Neutrophil (primary cell): ENCODE data around the gene ATP6V1G1.

ENCODE experiments used
- H3K27ac ChIP-seq: fragments of 200-600 bp; sonication (generic); 2 replicates; pipeline ENCODE4 v1.5.1; 2016; ENCODE audit warnings: mild to moderate bottlenecking, moderate library complexity
- H3K27me3 ChIP-seq: fragments of 200-600 bp; sonication (generic); 2 replicates; pipeline ENCODE4 v1.6.0; 2016; ENCODE audit warnings: mild to moderate bottlenecking
- H3K36me3 ChIP-seq: fragments of 200-600 bp; sonication (generic); 2 replicates; pipeline ENCODE4 v1.5.1; 2017
- H3K4me1 ChIP-seq, 2 experiments: fragments of 200-600 bp in 1 of 2; sonication (generic) in 1 of 2; 1 replicate in 1 of 2; 2 replicates in 1 of 2; pipeline versions ENCODE4 v1.5.1 to v1.6.1; 2013 to 2016; ENCODE audit warnings: low read depth in 1 of 2, low read length in 1 of 2, mild to moderate bottlenecking in 1 of 2, moderate library complexity in 1 of 2; ENCODE audit not compliant: control insufficient read depth in 1 of 2, insufficient read depth in 1 of 2
- H3K4me3 ChIP-seq, 2 experiments: fragments of 200-600 bp in 1 of 2; sonication (generic) in 1 of 2; 1 replicate in 1 of 2; 2 replicates in 1 of 2; pipeline ENCODE4 v1.5.1; 2013 to 2016; ENCODE audit warnings: low read depth in 1 of 2, low read length in 1 of 2, mild to moderate bottlenecking in 1 of 2, moderate library complexity in 1 of 2
- H3K9me3 ChIP-seq: fragments of 200-600 bp; sonication (generic); 2 replicates; pipeline ENCODE4 v1.5.1; 2016
- TF ChIP-seq, protein P1 (sequence below): fragments of 200-600 bp; sonication (generic); IDR thresholded peaks from 2 replicates; pipeline ENCODE4 v1.5.1; 2016; ENCODE audit warnings: antibody characterized with exemption

Gene ATP6V1G1

GRCh38 chr9:114613919-114614318 is 26.4 kb downstream of the ATP6V1G1 start:
- H3K27ac ChIP-seq = no peak overlapping the region
- H3K4me1 ChIP-seq = peaks cover 55 to 59% of the 10 kb centered on the region in 2 experiments
- H3K27me3 ChIP-seq = peaks cover 22% of the 10 kb centered on the region
- TF ChIP-seq, protein P1, sequence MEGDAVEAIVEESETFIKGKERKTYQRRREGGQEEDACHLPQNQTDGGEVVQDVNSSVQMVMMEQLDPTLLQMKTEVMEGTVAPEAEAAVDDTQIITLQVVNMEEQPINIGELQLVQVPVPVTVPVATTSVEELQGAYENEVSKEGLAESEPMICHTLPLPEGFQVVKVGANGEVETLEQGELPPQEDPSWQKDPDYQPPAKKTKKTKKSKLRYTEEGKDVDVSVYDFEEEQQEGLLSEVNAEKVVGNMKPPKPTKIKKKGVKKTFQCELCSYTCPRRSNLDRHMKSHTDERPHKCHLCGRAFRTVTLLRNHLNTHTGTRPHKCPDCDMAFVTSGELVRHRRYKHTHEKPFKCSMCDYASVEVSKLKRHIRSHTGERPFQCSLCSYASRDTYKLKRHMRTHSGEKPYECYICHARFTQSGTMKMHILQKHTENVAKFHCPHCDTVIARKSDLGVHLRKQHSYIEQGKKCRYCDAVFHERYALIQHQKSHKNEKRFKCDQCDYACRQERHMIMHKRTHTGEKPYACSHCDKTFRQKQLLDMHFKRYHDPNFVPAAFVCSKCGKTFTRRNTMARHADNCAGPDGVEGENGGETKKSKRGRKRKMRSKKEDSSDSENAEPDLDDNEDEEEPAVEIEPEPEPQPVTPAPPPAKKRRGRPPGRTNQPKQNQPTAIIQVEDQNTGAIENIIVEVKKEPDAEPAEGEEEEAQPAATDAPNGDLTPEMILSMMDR = no peak
- no peaks in the 10 kb centered on the region for H3K36me3 ChIP-seq
- H3K9me3 ChIP-seq = no peaks in the 10 kb centered on the region
- H3K4me3 ChIP-seq = no peak overlapping the region

GRCh38 chr9:114614373-114614772 is 26.8 kb downstream of the ATP6V1G1 start:
- Histone ChIP-seq H3K27me3 (peaks cover 18% of the 10 kb centered on the region), H3K4me1 (peaks cover 60 to 62% of the 10 kb centered on the region in 2 experiments), H3K4me3 (no peak overlapping the region), H3K9me3 (no peaks in the 10 kb centered on the region), H3K27ac (no peak overlapping the region), H3K36me3 (no peaks in the 10 kb centered on the region)
- TF ChIP-seq, protein P1 = no peak

DNA sequence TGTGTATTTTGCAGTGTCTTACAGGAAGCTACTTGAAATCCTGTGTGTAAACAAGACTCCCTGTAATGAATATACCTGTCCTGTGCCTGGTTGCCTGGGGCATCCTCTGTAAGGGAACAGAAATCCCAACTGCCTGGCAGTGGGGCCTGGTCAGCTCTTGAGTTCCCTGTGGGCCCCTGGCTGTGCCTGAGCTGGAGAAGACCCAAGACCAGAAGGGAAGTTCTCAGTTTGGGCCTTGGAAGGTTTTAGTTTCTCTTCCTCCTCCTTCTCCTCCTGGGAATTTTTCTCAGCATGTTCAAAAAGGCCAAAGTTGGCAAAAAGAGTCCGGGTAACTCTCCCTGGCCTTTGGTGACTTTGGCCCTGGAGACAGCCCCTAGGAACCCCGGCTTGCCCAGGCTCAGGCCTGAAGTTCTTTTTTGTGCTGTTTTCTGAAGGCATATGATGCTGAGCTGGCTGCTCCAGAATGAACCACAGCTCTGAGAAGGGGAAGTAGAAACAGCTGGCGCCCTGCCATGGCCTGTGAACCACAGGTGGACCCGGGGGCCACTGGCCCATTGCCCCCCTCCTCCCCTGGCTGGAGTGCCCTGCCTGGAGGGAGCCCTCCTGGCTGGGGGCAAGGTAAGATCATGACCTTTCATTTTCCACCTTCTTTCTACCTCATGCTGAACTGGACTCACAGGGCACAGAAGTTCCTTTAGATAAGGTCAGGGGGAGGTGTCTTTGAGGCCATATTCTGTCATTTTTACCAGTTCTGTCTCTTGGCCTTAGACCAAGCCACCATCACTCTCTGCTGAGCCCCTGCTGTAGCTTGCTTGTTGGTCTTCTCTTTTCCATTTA is 29.3 kb downstream of the ATP6V1G1 start:
- Histone ChIP-seq H3K4me1 (peaks cover 56% of the 10 kb centered on the region in 2 experiments), H3K27ac (peak overlapping the region; percentile 94)

DNA sequence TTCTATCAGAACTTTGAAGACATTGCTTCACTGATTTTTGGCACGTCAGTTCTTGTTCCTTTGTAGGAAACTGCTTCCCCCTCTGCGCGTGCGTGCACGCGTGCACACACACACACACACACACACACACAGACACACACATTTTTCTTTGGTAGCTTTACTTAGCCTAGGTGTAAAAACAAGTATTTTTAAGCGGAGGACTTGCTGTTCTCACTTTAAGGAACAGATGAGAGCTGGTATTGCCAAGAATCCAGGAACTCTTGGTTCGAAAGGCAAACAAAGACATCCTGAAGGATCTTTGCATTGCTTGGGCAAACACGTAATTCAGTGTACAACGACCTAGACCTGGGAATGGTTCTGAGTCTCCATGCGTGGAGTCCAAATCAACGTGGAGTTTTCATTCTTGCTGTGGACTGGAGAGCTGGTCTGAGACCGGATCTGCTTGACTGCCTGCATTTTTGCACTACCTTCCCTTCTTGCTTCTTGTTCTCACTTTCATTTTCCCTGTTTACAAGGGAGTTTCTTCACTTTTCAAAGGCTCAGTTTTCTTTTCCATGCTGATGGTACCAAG is 31.7 kb downstream of the ATP6V1G1 start:
- TF ChIP-seq, protein P1 = no peak
- peak overlapping the region; percentile 76 for H3K27ac ChIP-seq

More for the DNA sequence above, 29.3 kb downstream of the ATP6V1G1 start:
- Histone ChIP-seq H3K4me3 (peak overlapping the region; percentile 26 to 31), H3K9me3 (no peaks in the 10 kb centered on the region), H3K36me3 (no peaks in the 10 kb centered on the region), H3K27me3 (no peaks in the 10 kb centered on the region)
- TF ChIP-seq, protein P1 = no peak

DNA sequence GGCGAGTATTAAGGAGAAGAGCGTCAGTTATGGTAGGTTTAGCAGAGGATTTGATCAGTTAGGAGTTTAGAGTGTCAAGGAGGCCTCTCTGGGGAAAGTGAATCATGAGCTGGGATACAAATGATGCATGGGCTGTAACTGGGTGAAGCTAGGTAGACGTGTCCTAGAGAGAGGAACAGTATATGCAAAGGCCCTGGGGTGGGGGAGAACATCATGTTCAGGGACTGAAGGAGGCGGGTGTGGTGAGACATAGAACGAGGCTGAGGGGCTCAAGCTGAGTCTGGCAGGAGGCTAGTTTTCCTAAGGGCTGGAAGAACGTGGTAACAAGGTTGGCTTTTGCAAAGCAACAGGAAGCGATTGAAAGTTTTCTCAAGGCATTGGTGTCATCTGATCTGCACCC is 34.0 kb downstream of the ATP6V1G1 start:
- Histone ChIP-seq H3K36me3 (no peaks in the 10 kb centered on the region), H3K27me3 (no peaks in the 10 kb centered on the region), H3K4me3 (no peak overlapping the region), H3K4me1 (peaks cover 33 to 36% of the 10 kb centered on the region in 2 experiments), H3K9me3 (no peaks in the 10 kb centered on the region), H3K27ac (no peak overlapping the region)
- TF ChIP-seq, protein P1 = no peak

More for the DNA sequence above, 31.7 kb downstream of the ATP6V1G1 start:
- no peaks in the 10 kb centered on the region for H3K27me3 ChIP-seq
- no peaks in the 10 kb centered on the region for H3K36me3 ChIP-seq
- peak overlapping the region; percentile 63 to 76 for H3K4me3 ChIP-seq
- H3K4me1 ChIP-seq = peaks cover 35 to 37% of the 10 kb centered on the region in 2 experiments
- H3K9me3 ChIP-seq = no peaks in the 10 kb centered on the region
